Occipital lobe (tissue), 2 donors: ENCODE data around the gene LRRTM4. TPM values are rescaled to one million over a fixed set of nuclear protein-coding genes. Genes with fewer than 3 reads are reported as not detected.

ENCODE experiments used
- DNase-seq: peaks from one replicate; lab custom pipeline; 2025; lab: John Stamatoyannopoulos, UW
- total RNA-seq: library from RNA; depleted of rRNA; stranded (reverse); fragments of >200 nt; gene quantifications from one replicate; pipeline ENCODE4 v1.2.3, GENCODE V29; 2014

The LRRTM4 gene
- total RNA-seq, 1 donor from 2014 or later = 106 TPM

DNA sequence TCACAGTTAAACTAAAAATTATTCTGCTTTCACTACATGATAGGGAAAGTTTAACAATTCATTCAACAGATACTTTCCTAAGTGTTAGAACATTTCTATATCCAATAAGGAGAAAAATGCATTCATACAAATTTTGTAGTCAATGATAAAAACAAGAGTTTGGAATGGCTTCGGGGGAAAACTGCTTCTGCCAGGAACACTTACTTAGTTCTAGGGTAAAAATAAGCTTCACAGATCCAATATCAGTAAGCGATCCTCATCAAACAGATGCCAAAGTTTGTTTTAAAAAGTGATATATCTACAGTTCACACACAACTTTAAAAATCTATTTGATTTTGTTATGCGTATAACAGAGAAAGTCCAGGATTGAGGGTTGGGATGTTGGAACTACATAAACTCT is 199.7 kb downstream of the LRRTM4 start:
- DNase-seq = no peak

GRCh38 chr2:77314721-77315120 is 207.5 kb downstream of the LRRTM4 start:
- DNase-seq = no peak

- DNase-seq = no peak
Observed at GRCh38 chr2:77310416-77310815, 211.8 kb downstream of the LRRTM4 start.

DNA sequence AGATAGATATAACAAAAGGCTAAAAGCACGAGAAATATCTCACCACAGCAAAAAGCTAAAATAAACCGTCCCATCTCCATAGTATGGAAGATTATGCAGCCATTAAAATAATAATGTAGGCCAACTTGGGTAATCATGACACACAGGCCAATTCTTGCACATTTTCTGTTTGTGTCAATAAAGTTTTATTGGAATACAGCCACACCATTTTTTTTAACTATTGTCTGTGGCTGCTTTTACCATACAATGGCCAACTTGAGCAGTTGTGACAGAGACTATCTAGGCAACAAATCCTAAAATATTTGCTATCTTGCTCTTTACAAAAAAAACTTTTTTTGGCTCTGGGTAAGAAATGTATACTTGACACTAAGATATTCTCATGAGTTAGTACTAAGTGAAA is 212.5 kb downstream of the LRRTM4 start:
- no peak for DNase-seq

DNA sequence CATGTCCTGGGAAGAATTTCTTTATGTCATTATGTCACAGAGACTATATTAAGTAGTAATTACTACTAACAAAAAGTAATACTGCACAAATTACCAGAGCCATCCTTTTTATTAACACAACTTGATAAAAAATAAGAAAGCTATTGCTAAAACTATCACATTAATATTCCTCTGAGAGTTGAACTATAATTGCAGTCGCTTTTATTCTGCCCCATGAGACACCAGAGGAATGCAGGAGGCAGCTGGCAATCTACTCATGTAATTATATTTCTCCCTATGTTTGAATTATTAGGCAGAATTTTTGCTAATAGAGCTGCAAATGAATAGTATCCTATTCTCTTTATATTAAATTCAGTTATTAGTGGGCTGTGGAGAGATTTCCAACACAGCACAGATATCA is 220.7 kb downstream of the LRRTM4 start:
- DNase-seq = no peak

DNA sequence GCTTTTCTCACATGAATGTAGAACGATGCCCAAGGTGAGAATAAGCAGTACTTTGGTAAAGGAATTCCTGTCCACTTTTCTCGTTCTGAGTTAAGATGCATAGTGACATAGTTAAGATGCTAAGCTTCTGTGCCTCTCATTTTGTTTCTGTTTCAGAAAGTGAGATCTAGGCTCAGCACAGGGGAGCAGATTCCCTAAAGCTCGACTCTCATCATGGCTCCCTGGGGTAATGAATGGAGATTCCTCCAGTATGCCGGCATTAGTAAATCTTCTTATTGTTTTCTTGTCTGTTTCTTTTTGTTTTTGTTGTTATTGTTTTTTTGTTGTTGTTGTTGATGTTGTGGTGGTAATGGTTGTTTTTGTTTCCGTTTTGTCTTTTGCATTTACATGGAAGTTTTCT is 225.4 kb downstream of the LRRTM4 start:
- DNase-seq = no peak

- no peak for DNase-seq
Observed at GRCh38 chr2:77294474-77294873, 227.7 kb downstream of the LRRTM4 start.

DNA sequence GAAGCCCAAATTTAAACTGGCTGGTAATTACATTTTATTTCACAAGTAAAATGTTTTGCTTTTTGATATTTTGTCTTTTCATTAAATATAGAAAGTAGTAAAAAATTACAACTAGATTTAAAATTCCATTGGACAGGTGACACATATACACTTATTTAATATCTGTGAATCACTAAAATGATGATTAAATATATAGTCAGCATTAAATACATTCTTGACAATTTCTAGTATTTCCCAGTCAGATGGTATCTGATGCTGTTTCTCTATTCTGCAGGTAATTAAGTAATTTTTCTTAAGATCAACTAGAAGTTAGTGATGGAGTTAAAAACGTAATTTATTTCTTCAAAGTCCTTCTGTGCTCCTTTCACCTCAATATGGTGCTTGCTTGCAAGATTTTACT is 237.8 kb downstream of the LRRTM4 start:
- no peak for DNase-seq

GRCh38 chr2:77271262-77271661 is 250.9 kb downstream of the LRRTM4 start:
- DNase-seq = no peak

DNA sequence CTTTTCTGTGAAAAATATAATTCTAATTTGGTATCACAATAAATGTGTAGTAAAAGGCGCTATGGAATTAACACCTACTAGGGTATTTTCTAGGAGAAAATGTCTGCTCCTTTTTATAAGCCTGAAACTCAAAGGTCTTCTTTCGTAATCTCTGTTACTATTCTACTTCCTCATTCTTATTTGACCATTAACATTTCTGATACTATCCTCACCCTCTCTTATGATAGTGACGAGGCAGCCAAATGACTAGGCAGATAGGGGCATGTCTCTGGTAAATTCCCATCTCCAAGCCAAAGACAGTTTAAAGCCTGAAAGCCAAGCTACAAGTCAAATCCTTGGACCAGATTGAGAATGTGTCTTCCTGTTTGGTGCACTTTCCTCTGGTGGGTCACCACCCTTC is 251.7 kb downstream of the LRRTM4 start:
- DNase-seq = no peak

GRCh38 chr2:77268626-77269025 is 253.6 kb downstream of the LRRTM4 start:
- DNase-seq = no peak

- no peak for DNase-seq
Observed at GRCh38 chr2:77232909-77233425, 289.2 kb downstream of the LRRTM4 start.

DNA sequence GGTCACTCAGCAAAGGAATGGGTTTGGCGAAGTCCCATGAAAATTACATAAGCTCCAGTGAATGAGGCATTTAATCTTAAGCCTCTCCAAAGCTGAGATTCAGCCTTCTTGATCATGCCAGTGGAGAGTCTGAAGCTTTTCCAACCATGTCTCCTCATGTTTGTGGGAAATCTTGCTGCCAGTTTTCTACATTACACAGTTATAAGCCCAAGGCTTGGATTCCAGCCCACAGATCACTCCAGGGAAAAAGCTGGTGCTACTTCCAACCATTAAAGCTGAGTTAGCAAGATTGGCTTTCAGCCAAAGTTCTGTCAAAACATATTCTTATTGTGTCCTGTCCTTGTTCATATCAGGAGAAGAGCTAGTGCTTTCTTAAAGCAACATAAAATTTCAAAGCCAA is 293.8 kb downstream of the LRRTM4 start:
- DNase-seq = no peak

DNA sequence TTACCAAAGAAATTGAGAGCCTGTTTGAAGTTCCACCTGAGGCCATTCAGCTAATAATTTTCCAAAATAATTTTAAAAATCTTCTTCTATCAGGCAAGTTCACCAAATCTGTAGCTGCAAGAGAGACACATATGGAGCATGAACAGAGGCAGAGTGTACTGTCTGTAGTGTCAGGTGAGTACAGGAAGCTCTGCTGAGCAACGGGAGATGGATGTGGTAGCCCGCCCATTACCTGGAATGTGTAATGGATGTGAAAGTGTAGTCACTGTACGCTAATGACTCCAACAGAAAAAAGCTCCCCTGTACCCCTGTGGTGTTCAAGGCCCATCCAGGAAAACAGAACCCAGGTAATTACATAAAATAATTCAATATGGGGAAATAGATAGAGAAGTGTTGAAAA is 311.5 kb downstream of the LRRTM4 start:
- DNase-seq = no peak

DNA sequence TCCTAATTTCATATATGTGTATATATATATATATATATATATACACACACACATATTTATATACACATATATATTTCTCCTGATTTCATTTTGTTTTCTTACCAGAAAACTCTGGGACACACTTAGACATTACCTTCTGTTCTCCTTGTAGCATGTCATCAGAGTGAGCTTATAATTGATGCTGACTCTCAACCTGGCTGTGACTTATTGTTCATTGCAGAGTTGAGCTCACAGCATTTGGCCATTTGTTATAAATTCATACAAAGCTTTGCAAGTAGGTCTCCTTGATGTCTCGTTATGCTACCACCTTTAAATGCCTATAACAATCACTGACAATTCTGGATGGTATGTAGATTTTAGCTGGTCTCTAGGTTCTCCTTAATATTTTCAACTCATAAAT is 314.8 kb downstream of the LRRTM4 start:
- no peak for DNase-seq

DNA sequence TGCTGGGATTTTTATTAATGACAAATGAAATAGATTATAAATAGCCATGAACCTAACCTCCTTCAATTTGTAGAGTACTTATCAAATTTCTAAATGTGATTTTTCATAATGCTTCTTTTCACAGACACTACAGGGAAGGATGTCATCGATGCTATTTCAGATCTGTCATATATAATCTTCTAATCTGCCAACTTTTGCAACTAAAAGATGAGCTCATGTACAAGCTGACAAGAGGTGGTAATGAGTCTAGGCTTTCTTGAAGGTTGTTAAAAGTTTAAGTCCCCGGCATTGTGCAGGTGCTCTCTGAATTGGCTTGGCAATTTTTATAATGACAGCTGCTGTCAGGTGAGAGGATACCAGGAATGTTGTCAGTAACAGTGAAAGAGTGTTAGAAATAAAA is 320.4 kb downstream of the LRRTM4 start:
- no peak for DNase-seq

- no peak for DNase-seq
Observed at GRCh38 chr2:77199411-77199810, 322.8 kb downstream of the LRRTM4 start.

DNA sequence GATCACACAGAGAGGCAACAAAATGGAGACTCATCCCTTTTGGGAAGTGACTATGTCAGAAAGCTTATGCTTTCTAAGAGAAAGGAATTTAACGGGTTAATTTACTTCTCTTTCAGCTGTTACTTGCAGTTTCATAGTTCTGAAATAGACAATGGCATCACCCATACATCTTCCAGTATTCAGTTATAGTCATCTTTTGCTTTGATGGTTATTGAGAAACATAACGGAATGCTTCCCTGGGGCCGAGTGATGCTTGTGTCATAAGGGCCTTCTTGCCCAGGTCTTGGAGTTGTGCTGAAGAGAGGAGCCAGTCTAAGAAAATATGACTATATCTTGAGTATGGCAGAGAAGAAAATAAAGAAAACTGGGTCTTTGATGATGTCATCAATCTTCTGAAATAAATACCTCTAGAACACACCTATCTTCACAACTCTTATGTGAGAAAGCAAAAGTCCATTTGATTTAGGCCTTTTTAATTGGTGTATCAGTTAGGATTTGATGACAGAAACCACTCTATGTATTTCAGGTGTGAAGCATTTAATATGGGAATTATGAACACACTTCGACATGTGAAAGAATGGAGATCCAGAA is 328.2 kb downstream of the LRRTM4 start:
- no peak for DNase-seq

GRCh38 chr2:77192811-77193289 is 329.3 kb downstream of the LRRTM4 start:
- DNase-seq = no peak

DNA sequence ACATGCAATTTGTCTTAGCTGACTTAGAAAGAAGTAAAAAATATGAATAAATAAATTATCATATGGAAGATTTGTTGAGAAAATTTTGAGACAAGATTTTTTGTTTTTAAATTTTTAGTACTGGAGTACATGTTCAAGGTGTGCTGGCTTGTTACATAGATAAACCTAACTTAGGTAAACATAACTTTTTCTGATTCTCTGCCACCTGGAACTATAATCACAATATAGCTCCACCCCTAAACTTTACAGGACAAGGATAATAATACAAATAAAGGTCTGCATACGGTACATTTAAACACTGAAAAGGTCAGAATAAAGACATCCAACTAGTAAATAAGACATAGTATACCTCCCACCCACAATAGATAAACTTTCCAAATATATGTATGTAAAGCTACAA is 330.5 kb downstream of the LRRTM4 start:
- DNase-seq = no peak

GRCh38 chr2:77190721-77191346 is 331.3 kb downstream of the LRRTM4 start:
- no peak for DNase-seq

DNA sequence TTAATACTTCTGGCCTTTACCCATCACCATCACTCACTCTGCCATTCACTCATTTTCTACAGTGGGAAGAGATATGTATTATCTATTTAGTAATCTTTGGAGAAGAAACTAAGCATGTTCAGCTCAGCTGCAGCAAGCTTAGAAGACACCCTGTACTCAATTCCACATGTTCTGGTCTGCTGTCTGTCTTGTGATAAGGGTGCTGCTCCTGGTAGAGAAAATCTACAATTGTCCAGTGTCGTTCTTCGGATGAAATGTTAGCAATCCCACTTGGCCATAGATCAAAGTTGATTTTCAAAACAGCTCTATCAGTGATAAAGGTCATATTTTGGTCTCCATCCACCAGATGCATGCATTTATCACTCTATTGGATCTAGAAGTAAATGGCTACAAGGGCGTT is 337.1 kb downstream of the LRRTM4 start:
- DNase-seq = no peak

DNA sequence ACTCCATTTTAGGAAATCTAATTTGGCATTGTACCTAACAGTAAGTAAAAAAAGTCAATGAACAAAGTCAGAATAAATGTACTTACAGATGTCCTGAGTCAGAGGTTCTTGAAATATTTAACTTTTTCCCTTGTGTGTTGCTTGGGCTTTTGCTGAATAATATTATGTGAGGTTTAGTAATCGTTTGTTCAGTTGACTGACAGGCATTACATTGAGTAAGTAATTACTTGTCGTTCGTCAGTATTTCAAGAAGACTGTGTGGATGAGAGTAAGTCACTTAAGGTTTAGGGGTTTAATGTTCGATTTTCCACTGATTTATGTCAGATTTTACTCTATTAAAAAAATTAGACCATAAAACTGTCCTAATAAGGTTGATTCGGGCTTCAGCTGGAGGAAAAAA is 342.9 kb downstream of the LRRTM4 start:
- no peak for DNase-seq
